ENCODE data around the gene RECQL5. TPM values are rescaled to one million over a fixed set of nuclear protein-coding genes. Genes with fewer than 3 reads are reported as not detected.

Gene RECQL5
- total RNA-seq, 4 donors from 2014 or later = 35.3 to 129 (median 63.6) TPM

DNA sequence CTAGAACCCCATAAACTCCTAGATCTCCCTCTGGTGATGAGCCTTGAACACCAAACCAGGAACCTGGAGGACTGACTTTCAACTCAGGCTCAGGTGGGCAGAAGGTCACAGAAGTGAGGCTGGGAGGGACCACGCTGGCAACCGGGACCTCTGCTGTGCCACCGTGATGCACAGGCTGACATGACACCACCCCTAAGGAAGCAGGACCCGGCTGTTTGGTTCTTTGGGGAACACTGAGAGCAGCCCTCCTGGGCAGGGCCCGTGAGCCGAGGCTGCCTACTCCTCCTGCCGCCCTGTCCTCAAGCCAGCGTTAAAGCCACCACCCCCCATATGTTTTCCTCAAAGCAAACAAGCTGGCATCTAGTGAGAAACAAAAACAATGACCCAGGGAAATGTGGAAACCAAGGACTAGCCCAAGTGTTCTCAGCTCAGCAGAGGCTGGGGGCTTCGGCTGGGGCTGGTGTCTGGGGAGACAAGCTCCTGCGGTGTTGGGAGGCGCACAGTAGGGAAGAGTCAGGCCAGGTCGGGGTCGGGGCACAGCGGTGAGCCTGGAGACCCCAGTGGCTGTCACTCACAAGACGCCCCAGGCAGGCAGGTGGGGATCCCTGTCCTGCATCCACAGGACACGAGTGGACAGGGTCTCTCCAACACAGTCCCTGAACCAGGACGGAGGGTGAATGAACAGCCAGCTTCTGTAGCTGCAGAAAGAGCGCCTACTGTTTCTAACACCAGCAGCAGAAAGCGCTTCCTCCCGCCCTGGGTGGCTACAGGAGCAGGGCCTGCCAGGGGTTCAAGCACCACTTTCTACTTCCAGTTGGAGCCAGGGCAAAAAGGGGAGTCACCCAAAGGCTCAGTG lies 32.0 kb downstream of the RECQL5 start:
- DNase-seq (ENCODE audit: low spot score in 2 of 2) = no peak
- peaks cover 11% of the 10 kb centered on the region for H3K36me3 ChIP-seq
- H3K9me3 ChIP-seq = no peaks in the 10 kb centered on the region
- 82% methylated on average over 16 of the region's 20 CpGs for WGBS
- no peaks in the 10 kb centered on the region for H3K27me3 ChIP-seq
- peak overlapping the region; percentile 25 for H3K4me3 ChIP-seq
- no peak for TF ChIP-seq POLR2A (IDR thresholded peaks at IDR 0.05)
- TF ChIP-seq EP300 (IDR thresholded peaks at IDR 0.05) = no peak
- TF ChIP-seq CTCF (IDR thresholded peaks at IDR 0.05) = no peak
- no peak for TF ChIP-seq POLR2AphosphoS5 (IDR thresholded peaks at IDR 0.05)
- no peak overlapping the region for H3K27ac ChIP-seq
- peaks cover 30% of the 10 kb centered on the region for H3K4me1 ChIP-seq

DNA sequence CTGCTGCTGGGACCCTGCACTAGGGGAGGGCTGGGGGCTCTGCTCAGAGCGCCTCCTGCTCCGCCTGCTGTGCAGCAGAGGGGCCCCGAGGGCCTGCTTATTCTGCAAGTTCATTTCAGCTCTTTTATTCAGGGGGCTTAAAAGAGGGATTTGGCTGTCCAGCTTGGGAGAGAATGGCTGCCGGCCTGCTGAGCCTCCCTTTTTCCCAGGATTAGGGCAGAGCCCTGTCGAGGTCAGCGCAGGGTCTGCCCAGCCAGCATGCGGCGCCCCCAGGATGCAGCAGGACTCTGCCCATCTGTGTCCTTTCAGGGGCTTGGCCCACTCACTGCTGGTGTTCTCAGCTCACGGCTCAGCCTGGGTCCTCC lies 32.6 kb downstream of the RECQL5 start:
- H3K4me1 ChIP-seq = peaks cover 23% of the 10 kb centered on the region
- H3K27me3 ChIP-seq = no peaks in the 10 kb centered on the region
- peak overlapping the region; percentile 85 for H3K27ac ChIP-seq
- DNase-seq (ENCODE audit: low spot score in 2 of 2) = no peak
- TF ChIP-seq POLR2A (IDR thresholded peaks at IDR 0.05) (no peak), CTCF (IDR thresholded peaks at IDR 0.05) (no peak), EP300 (IDR thresholded peaks at IDR 0.05) (no peak), POLR2AphosphoS5 (IDR thresholded peaks at IDR 0.05) (no peak)
- H3K36me3 ChIP-seq = peaks cover 11% of the 10 kb centered on the region
- no peaks in the 10 kb centered on the region for H3K9me3 ChIP-seq
- WGBS = 71% methylated on average over 3 of the region's 9 CpGs
- peak overlapping the region; percentile 25 for H3K4me3 ChIP-seq

GRCh38 chr17:75633486-75634375 lies 33.2 kb downstream of the RECQL5 start:
- Histone ChIP-seq H3K27ac (peak overlapping the region; percentile 85), H3K27me3 (no peaks in the 10 kb centered on the region), H3K36me3 (peaks cover 16% of the 10 kb centered on the region), H3K4me1 (peaks cover 23% of the 10 kb centered on the region), H3K9me3 (no peaks in the 10 kb centered on the region), H3K4me3 (peak overlapping the region; percentile 25)
- TF ChIP-seq EP300 (IDR thresholded peaks at IDR 0.05) (no peak), POLR2A (IDR thresholded peaks at IDR 0.05) (no peak), CTCF (IDR thresholded peaks at IDR 0.05) (peak; percentile 20 to 75), POLR2AphosphoS5 (IDR thresholded peaks at IDR 0.05) (peak in 1 of 3 donors; percentile 22)
- 5% methylated on average over 15 of the region's 27 CpGs for WGBS
- peak; percentile 94 to 95 for DNase-seq (ENCODE audit: low spot score in 2 of 2)

DNA sequence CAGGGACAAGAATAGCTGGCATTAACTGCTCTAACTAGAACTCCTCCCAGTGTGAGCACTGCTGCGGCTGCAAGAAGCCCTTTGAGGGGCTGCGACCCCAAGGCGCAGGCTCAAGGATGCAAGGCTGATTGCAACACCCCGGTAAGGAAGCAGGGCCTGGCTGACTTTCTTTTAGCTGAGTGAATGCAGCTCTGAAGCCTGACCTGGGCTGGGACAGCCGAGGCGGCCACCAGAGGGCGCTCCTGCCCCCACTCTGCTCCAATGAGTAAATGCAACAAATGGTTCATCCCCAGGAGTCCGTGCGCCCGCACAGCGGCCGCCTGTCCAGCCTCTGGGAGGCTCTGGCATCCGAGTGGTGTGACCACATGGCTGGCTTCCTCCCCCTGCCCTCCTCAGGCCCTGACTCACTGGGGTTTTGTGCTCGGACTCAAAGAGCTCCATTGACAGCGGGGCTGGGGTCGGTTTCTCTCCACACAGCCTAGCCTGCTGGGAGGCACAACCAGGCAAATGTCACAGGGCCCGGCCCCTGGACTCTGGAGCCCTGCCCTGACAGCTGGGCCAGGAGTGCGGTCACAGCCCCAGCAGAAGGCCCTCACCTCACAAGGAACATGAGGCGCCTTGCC lies 34.0 kb downstream of the RECQL5 start, which contains the start of gene SMIM5:
Gene SMIM5, plus strand, starts transcription at position 572 of the 623 bp plus-strand sequence. CDS start 6,768 bp downstream, outside the sequence.
- no peak for TF ChIP-seq POLR2A (IDR thresholded peaks at IDR 0.05)
- TF ChIP-seq CTCF (IDR thresholded peaks at IDR 0.05) = peak; percentile 92 to 96
- no peak for TF ChIP-seq EP300 (IDR thresholded peaks at IDR 0.05)
- Histone ChIP-seq H3K4me1 (peaks cover 23% of the 10 kb centered on the region), H3K27me3 (no peaks in the 10 kb centered on the region), H3K27ac (peak within 1 kb of the TSS; percentile 85), H3K36me3 (peaks cover 21% of the 10 kb centered on the region), H3K9me3 (no peaks in the 10 kb centered on the region), H3K4me3 (peak within 1 kb of the TSS; percentile 25)
- DNase-seq (ENCODE audit: low spot score in 2 of 2) = peak; percentile 90 to 92
- WGBS = 11% methylated on average over 12 of the region's 19 CpGs
